Measurements from ENCODE around the gene APOA5. TPM values are rescaled to one million over a fixed set of nuclear protein-coding genes. Genes with fewer than 3 reads are reported as not detected.
A peak's percentile ranks its signal among the peaks of the same experiment; 100 is the strongest.
"Not testable (repeated sequence)": the region's sequence is repeated elsewhere in the genome, so short reads cannot be mapped to it uniquely, and the experiment has no call there.

Gene APOA5
- total RNA-seq, 1 experiment from 2014 or later = not detected

DNA sequence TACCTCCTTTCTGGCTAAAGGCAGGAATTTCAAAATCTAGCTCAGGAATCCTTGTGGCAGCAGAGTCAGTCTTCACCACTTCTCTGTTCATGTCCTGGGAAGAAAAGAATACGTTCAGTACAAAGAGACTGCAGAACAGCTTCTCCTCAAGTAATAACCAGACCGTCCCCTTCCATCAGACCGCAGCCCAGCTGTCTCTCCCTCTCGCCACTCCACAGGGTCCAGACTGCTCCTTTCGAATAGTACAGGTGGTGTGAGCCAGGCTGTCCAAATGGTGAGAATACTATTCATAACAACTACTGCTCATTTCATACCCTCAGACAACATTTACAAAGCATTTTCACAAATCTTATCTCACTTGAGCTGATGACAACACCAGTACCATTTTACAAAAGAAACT, 4.7 kb downstream of the APOA5 start:
- no peaks in the 10 kb centered on the region for H3K9me3 ChIP-seq (replicated peaks)
- 0 out of 2 replicates have a peak, but pooled peaks cover 8% of the 10 kb centered on the region for H3K4me1 ChIP-seq (replicated peaks)
- peaks cover 31% of the 10 kb centered on the region for H3K36me3 ChIP-seq
- no peak overlapping the region for H3K27ac ChIP-seq
- no peaks in the 10 kb centered on the region for H3K27me3 ChIP-seq (replicated peaks)
- peak overlapping the region; percentile 59 for H3K4me3 ChIP-seq
- no peak for DNase-seq (ENCODE audit: low read depth in 1 of 2, low spot score in 2 of 2)

DNA sequence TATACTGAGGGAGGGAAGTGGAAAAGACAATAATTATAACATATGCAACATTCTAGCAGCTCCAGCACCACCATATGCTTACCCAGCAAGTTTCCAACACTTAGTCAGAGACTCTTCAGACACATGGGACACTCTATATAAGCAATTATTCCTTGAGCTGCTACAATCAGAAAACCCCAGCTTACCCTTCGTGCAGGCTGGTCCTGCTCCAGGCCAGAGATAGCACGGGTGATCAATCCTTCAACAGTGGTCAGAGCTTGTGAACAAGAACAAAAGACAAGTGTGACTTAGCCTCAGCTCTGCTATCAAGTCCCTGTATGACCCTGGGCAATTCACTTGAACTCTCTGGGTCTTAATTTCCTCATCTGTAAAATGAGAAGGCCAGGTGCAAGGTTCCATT, 5.4 kb downstream of the APOA5 start:
- no peak for DNase-seq (ENCODE audit: low read depth in 1 of 2, low spot score in 2 of 2)
- no peaks in the 10 kb centered on the region for H3K27me3 ChIP-seq (replicated peaks)
- no peak overlapping the region for H3K27ac ChIP-seq
- no peaks in the 10 kb centered on the region for H3K9me3 ChIP-seq (replicated peaks)
- H3K4me3 ChIP-seq = no peak overlapping the region
- H3K36me3 ChIP-seq = peaks cover 31% of the 10 kb centered on the region
- 0 out of 2 replicates have a peak, but pooled peaks cover 8% of the 10 kb centered on the region for H3K4me1 ChIP-seq (replicated peaks)

DNA sequence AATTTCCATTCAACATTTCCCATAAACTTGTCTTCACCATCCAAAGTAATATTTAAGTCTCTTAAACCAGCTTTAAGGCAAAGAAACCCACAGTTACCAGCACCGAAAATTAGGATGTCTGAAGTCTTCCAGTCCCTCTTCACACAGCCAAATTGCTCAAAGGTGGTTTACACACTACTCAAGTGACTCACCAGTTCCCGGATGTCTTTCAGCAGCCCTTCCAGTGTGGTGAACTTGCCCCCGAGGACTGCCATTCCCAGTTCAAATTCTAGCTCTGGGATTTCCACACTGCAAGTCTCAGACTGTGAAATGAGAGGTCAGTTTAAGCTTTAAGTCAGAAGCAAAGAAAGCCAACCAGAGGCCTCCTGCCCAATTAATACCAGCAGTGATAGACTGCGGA, 9.0 kb downstream of the APOA5 start:
- peaks cover 39% of the 10 kb centered on the region for H3K36me3 ChIP-seq
- no peak for DNase-seq (ENCODE audit: low read depth in 1 of 2, low spot score in 2 of 2)

DNA sequence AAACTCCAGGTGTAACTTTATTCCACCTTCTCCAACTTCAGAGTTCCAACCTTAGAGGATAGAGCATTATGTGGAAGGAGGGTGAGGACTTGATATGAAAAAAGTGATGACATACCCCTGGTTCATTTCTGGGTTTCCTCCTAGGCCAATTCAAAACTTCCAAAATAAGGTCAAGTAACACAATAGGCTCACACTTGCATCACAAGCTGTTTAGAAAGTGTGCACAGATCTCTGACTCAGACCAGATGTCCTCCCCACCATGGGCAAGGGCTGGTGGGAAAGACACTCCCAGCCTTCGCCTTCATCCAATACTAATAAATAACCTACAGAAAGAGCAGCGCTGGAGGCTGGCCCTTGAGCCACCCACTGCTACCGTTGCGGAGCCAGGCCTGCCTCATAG, 13.1 kb downstream of the APOA5 start:
- Histone ChIP-seq H3K27me3 (replicated peaks) (no peaks in the 10 kb centered on the region), H3K27ac (no peak overlapping the region), H3K4me3 (no peak overlapping the region), H3K36me3 (peaks cover 16% of the 10 kb centered on the region), H3K4me1 (replicated peaks) (no peaks in the 10 kb centered on the region; the same call in 1 of the 2 replicates), H3K9me3 (replicated peaks) (no peaks in the 10 kb centered on the region)
- no peak for DNase-seq (ENCODE audit: low read depth in 1 of 2, low spot score in 2 of 2)

More for the DNA sequence above, 9.0 kb downstream of the APOA5 start:
- Histone ChIP-seq H3K27me3 (replicated peaks) (no peaks in the 10 kb centered on the region), H3K9me3 (replicated peaks) (no peaks in the 10 kb centered on the region), H3K4me3 (no peak overlapping the region), H3K27ac (no peak overlapping the region), H3K4me1 (replicated peaks) (0 out of 2 replicates have a peak, but pooled peaks cover 3% of the 10 kb centered on the region)

DNA sequence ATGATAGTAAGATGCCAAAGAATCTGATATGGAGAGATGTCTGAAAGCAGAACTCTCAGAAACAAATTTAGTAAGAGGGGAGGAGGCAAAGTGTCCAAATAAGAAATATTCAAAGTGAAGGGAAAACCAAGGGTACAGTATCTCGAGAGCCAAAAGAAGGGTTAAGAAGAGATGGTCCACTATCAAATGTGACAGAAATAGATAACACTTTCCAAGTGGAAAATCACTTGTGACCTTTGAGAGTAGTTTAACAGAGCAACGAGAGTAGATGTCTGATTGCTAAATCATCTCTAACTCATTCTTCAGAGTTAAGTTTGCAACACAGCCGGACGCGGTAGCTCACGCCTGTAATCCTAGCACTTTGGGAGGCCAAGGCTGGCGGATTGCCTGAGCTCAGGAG, 14.6 kb downstream of the APOA5 start:
- Histone ChIP-seq H3K27ac (no peak overlapping the region), H3K9me3 (replicated peaks) (no peaks in the 10 kb centered on the region), H3K36me3 (peaks cover 13% of the 10 kb centered on the region), H3K4me1 (replicated peaks) (no peaks in the 10 kb centered on the region; the same call in 1 of the 2 replicates), H3K4me3 (no peak overlapping the region), H3K27me3 (replicated peaks) (no peaks in the 10 kb centered on the region)
- DNase-seq (ENCODE audit: low read depth in 1 of 2, low spot score in 2 of 2) = no peak

DNA sequence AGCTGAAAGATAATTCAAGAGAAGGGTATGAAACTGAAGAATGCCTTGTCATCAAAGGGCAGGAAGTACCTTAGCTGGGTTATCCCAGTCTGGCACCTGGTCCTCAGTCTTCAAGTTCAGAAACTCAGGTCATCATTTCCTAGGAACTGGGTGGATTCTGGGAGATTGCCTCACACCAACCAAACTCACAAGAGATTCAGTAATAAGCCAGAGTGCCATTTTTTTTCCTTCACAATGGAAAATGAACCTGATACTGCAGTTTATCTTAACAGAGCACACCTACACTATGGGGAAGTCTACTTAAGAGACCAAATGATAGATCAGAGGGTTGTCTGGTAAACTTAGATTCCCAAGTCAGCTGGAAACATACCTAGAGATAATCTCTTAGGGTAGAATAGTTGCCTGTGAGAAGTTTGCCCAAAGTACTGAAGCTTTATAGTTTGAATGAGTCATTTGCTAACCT, 15.1 kb downstream of the APOA5 start:
- H3K9me3 ChIP-seq (replicated peaks) = no peaks in the 10 kb centered on the region
- peaks cover 13% of the 10 kb centered on the region for H3K36me3 ChIP-seq
- DNase-seq (ENCODE audit: low read depth in 1 of 2, low spot score in 2 of 2) = no peak
- no peak overlapping the region for H3K4me3 ChIP-seq
- H3K27me3 ChIP-seq (replicated peaks) = no peaks in the 10 kb centered on the region
- H3K27ac ChIP-seq = no peak overlapping the region
- H3K4me1 ChIP-seq (replicated peaks) = peaks cover 2% of the 10 kb centered on the region; the same call in 1 of the 2 replicates

DNA sequence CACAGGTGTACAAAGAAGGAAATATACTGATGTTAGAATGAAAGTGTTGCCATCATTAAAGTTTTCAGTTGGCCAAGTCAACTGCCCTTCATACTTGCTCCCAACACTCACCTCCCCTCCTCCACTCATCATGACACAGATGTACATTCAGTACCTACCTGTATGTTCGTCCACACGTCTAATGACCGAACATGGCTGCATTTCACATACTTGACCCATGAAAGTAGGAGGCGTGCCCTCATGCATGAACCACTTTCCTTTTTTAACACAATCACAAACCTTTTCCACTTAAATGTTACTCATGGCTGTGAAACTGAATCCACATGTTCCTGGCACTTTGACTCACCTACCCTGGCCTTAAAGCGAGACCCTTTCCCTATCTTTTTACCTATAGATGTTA, 15.7 kb downstream of the APOA5 start:
- Histone ChIP-seq H3K9me3 (replicated peaks) (no peaks in the 10 kb centered on the region), H3K4me1 (replicated peaks) (peaks cover 3% of the 10 kb centered on the region; the same call in 1 of the 2 replicates), H3K27ac (no peak overlapping the region), H3K4me3 (no peak overlapping the region), H3K36me3 (peaks cover 13% of the 10 kb centered on the region), H3K27me3 (replicated peaks) (no peaks in the 10 kb centered on the region)
- DNase-seq (ENCODE audit: low read depth in 1 of 2, low spot score in 2 of 2) = no peak

DNA sequence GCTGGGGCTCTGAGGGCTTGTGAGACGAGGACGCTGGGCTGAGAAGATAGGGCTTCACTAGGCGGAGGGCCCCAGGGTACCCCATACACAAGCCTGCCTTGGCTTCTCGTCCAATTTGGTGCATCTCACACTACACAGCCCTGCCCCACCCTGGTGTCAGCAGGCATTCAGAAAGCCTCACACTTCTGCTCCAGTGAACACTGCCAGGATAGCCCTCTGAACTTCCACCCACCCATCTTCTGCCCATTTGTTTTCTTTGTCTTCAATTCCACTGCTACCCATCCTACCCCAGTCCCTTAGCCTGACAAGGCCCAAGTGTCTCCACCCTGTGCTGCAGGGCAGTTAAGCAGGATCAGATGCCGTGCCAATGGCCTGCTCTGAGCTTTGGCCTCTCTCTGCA, 17.0 kb downstream of the APOA5 start:
- no peak overlapping the region for H3K27ac ChIP-seq

DNA sequence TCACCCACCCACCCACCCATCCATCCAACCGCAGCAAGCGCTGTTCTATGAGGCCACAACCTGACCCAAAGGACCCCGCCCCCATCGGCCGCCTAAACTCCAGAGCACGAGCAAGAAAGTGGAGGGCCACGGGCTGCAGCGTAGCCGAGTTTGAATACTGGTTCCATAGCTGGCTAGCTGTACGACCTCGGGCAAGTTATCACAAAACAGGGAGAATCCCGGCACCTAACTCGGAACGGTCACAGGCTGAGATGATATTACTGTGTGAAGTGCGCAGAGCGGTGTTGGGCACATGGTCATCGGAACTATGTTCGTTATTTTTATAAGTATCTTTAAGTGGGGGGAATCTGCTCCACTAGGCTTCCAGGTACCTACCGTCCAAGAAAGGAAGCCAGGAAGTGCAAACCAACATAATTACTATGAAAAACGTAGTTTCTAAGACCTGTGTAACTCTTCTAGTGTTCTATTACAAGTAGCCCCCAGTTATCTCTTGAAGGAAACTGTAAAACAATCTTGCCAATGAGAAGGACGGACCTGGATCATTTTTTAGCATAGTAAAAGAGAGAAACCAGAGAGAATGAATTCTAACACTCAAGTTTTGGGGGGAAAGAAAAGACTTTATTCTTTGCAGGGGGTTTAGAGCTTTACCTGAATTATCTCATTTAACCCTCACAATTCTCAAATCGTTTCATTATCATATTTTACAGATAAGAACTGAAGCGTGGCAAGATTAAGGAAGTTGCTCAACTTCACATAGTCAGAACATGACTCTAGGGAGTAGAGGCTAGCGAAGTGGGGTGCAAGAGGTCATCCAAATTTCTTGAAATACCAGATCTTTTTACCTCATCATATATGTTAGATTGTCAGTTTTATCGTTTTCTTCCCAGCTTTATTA, 18.2 kb downstream of the APOA5 start:
- H3K4me1 ChIP-seq (replicated peaks) = peaks cover 3% of the 10 kb centered on the region; the same call in 1 of the 2 replicates
- peaks cover 14% of the 10 kb centered on the region for H3K36me3 ChIP-seq
- peak in 1 of 2 experiments; percentile 42 for DNase-seq (ENCODE audit: low read depth in 1 of 2, low spot score in 2 of 2)
- no peak overlapping the region for H3K27ac ChIP-seq
- H3K27me3 ChIP-seq (replicated peaks) = no peaks in the 10 kb centered on the region
- H3K9me3 ChIP-seq (replicated peaks) = no peaks in the 10 kb centered on the region
- H3K4me3 ChIP-seq = peak overlapping the region; percentile 92

More for the DNA sequence above, 17.0 kb downstream of the APOA5 start:
- Histone ChIP-seq H3K4me1 (replicated peaks) (peaks cover 3% of the 10 kb centered on the region; the same call in 1 of the 2 replicates), H3K9me3 (replicated peaks) (no peaks in the 10 kb centered on the region), H3K27me3 (replicated peaks) (no peaks in the 10 kb centered on the region), H3K36me3 (peaks cover 10% of the 10 kb centered on the region), H3K4me3 (no peak overlapping the region)
- no peak for DNase-seq (ENCODE audit: low read depth in 1 of 2, low spot score in 2 of 2)

DNA sequence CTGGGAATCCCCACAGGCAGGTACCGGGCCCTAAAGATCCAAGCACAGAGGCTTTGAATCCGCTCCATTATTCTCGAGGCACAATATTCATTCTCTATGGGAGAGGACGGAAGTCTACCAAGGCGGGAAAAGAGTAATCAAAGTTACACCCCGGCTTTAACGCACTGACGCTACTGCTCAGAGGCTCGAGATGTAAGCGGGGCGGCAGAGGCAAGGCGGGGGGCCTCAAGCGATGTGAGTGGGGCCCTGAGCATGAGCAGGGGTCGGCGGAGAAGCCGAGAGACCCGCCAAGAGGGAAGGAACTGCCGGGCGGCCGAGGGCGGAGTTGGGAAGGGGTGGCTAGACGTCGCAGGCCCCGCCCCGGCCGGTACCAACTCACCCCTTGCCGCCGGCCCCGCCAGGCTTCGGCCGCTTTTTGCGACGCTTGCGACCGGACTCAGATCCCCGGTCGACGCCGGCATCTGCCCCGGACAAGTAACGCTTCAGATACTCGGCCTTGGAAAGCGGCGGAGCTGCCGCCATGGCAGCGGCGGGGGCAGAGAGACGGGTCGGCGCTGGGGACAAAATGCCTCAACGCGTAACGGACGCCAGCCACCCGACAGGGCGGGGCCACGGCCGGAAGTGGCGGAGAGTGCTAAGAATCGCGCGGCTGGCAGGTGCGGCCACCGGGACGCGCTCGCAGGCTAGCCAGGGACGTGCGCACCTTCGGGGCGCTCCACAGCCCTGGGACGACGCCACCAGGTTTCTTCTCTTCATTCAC, 19.1 kb downstream of the APOA5 start, which contains the start of gene BUD13:
Gene BUD13 (minus strand): TSS at position 545 of the 760 bp plus-strand sequence. CDS start 23 bp downstream, at position 522.
- Histone ChIP-seq H3K4me3 (peak within 1 kb of the TSS; percentile 92), H3K4me1 (replicated peaks) (peaks cover 3% of the 10 kb centered on the region; the same call in 1 of the 2 replicates), H3K27me3 (replicated peaks) (no peaks in the 10 kb centered on the region), H3K9me3 (replicated peaks) (no peaks in the 10 kb centered on the region), H3K27ac (peak within 1 kb of the TSS; percentile 84), H3K36me3 (peaks cover 11% of the 10 kb centered on the region)
- DNase-seq (ENCODE audit: low read depth in 1 of 2, low spot score in 2 of 2) = peak; percentile 74 to 78

DNA sequence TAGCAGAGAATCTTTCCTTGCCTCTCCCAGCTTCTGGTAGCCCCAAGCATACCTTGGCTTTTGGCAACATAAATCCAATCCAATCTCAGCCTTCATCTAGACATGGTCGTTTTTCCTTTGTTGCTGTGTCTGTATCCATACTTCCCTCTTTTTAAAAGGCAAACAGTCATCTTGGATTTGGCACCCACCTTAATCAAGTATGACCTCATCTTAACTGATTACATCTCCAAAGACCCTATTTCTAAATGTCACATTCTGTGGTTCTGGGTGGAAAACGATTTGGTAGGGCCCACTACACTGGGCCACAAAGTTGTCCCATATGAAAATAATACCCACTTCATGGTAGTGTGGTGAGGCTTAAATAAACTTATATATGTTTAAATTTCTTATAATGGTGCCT, 19.7 kb downstream of the APOA5 start:
- peaks cover 3% of the 10 kb centered on the region; the same call in 1 of the 2 replicates for H3K4me1 ChIP-seq (replicated peaks)
- no peak for DNase-seq (ENCODE audit: low read depth in 1 of 2, low spot score in 2 of 2)
- H3K9me3 ChIP-seq (replicated peaks) = no peaks in the 10 kb centered on the region
- peaks cover 11% of the 10 kb centered on the region for H3K36me3 ChIP-seq
- H3K27me3 ChIP-seq (replicated peaks) = no peaks in the 10 kb centered on the region
- H3K27ac ChIP-seq = peak overlapping the region; percentile 84
- H3K4me3 ChIP-seq = peak overlapping the region; percentile 92

DNA sequence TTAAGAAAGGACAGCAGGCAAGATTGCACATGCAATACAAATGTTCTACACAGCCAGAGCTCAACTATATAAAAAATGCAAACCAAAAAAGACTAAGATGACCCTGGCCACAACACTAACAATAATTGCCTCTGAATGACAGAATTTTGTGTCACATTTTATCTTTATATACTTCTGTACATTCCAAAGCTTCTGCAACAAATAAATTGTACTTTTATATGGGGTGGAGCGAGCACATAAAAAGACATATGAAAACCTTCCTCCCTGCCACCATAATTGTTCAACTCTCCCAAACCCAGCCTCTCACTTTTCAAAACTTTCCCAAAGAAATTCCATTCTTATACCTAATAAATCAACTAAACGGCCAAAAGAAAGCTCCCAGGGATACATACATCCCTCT, 29.5 kb downstream of the APOA5 start:
- Histone ChIP-seq H3K27me3 (replicated peaks) (no peaks in the 10 kb centered on the region), H3K27ac (no peak overlapping the region), H3K36me3 (peaks cover 34% of the 10 kb centered on the region), H3K9me3 (replicated peaks) (no peaks in the 10 kb centered on the region), H3K4me1 (replicated peaks) (no peaks in the 10 kb centered on the region), H3K4me3 (no peak overlapping the region)
- DNase-seq (ENCODE audit: low read depth in 1 of 2, low spot score in 2 of 2) = no peak

DNA sequence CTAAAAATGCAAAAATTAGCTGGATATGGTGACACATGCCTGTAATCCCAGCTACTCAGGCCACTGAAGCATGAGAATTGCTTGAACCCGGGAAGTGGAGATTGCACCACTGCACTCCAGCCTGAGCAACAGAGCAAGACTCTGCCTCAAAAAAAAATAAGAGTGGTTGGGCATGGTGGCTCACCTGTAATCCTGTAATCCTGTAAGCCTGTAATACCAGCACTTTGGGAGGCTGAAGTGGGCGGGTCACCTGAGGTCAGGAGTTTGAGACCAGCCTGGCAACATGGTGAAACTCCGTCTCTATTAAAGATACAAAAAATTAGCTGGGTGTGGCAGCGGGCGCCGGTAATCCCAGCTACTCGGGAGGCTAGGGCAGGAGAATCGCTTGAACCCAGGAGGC, 35.6 kb downstream of the APOA5 start:
- not testable (repeated sequence) for H3K4me3 ChIP-seq; H3K9me3 ChIP-seq (replicated peaks); H3K4me1 ChIP-seq (replicated peaks); DNase-seq (ENCODE audit: low read depth in 1 of 2, low spot score in 2 of 2); H3K27me3 ChIP-seq (replicated peaks); H3K27ac ChIP-seq
- H3K36me3 ChIP-seq = peaks cover 33% of the 10 kb centered on the region

Data from SJSA1 (cell line).